SIG-M5 treated with dmso at 0.1 percent for 504 hours (cell line): Measurements from ENCODE around the gene UNC119B.
"Not testable (repeated sequence)": the region's sequence is repeated elsewhere in the genome, so short reads cannot be mapped to it uniquely, and the experiment has no call there.

Experiments
- DNase-seq: peaks from one replicate; lab custom pipeline; 2025; ENCODE audit not compliant: unreplicated experiment; lab: John Stamatoyannopoulos, UW

UNC119B gene

DNA sequence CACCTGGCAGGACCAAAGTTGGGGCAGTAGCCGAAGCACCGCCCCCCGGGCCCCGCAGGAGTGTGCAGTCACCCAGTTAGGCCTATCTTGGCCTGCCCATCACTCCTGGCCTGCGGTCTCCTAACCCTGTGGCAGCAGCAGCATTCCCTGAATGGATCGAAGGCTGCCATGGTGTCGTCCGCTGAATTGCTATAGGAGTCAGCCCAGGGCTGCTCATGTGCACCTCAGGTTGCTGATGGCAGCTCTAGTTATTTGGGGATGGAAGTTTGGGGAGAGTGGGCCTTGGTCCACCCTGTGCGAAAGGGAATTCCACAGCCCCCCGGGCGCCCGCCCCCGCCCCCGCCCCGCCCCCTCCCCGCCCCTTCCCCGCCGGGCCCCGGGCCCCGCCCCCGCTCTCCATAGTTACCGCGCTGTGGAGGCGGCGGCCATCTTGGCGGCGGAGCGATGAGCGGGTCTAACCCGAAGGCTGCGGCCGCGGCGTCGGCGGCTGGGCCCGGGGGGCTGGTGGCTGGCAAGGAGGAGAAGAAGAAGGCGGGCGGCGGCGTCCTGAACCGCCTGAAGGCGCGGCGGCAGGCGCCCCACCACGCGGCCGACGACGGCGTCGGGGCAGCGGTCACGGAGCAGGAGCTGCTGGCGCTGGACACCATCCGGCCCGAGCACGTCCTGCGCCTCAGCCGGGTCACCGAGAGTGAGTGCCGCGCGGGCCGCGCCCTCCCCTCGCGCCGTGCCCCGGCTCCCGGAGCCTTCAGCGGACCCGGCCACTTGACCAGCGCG lies at the start of gene UNC119B:
Gene UNC119B (plus strand): TSS at position 428 of the 774 bp plus-strand sequence. CDS start 17 bp downstream, at position 445.
- peak; percentile 43 for DNase-seq

DNA sequence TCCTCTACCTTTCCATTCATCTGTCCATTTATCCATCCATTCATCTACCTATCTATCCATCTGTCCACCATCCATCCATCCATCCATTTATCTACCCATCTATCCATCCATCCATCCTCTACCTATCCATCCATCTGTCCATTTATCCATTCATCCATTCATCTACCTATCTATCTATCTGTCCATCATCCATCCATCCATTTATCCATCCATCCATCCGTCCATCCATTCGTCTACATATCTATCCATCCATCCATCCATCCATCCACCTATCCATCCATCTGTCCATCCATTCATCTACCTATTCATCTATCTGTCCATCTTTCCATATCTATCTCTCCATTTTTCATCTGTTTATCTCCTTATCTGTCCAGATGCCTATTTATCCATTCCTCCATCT lies 48.8 kb upstream of the UNC119B start:
- no peak for DNase-seq

DNA sequence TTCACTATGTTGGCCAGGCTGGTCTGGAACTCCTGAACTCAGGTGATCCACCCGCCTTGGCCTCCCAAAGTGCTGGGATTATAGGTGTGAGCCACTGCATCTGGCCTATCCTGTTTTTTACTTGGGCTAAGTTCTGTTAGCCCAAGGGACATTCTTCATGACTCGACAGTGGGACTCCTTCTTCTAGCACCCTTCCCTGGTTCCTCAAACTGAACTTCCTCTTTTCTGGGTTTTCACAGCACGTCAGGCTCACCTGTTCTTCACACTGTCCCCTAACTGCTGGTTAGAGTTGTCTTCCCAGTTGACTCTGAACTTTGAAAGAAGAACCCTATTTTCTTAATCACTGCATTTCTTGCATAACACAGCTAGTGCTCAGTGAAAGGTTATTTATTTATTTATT lies 47.4 kb upstream of the UNC119B start:
- peak; percentile 74 for DNase-seq

DNA sequence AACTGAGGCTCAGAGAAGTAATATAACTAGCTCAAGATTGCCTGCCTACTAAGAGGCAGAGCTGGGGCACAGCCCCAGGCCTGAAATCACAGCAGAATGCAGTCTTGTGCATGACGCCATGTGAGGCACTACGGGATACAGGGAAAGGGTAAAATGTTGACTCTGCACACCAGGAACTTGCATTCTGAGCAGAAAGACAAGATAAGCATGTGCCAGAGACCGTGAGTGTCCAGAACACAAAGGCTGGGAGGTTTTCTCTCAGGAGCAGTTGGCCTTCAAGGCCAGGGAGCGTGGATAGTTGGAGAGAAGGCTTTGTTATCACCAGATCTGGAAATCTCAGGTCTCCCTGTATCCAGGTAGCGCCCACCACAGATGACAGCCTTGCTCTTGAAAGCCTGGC lies 46.5 kb upstream of the UNC119B start:
- no peak for DNase-seq

DNA sequence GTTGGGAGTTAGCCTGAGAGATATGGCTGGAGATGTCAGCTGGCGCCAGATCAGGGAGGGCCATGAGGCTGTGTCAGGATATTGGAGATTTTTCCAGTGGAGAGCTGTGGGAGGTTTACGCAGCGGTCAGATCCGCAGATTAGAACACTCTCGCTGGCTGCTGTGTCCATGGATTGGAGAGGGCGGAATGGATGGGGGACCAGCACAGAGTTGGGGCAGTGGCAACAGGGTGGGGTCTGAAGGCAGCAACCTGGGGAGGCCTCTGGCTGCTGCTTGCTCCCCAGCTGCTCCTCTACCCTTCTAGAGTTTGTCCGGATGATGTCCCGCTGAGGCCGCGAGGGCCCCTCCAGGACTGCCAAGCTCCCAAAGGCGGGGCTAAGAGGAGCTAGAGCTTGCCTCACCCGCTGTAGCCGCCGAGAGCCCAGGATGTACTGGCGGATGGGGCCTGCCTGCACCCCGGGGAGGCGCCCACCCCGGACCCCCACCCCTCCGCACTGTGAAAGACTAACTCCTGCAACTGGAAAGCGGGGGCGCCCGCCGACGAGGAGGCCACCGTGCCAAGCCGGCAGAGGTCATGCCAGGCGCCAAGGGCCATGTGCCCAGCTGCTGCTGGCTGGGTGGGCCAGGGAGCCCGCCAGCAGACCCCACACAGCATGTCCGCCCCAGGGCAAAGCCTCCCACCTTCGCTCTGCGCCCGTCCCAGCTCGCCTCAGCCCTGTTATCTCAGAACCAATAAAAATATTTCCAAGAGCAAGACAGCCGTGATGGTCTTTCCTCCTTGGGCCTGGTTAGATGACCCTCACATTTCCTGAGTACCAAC lies 43.5 kb upstream of the UNC119B start:
- DNase-seq: no peak

DNA sequence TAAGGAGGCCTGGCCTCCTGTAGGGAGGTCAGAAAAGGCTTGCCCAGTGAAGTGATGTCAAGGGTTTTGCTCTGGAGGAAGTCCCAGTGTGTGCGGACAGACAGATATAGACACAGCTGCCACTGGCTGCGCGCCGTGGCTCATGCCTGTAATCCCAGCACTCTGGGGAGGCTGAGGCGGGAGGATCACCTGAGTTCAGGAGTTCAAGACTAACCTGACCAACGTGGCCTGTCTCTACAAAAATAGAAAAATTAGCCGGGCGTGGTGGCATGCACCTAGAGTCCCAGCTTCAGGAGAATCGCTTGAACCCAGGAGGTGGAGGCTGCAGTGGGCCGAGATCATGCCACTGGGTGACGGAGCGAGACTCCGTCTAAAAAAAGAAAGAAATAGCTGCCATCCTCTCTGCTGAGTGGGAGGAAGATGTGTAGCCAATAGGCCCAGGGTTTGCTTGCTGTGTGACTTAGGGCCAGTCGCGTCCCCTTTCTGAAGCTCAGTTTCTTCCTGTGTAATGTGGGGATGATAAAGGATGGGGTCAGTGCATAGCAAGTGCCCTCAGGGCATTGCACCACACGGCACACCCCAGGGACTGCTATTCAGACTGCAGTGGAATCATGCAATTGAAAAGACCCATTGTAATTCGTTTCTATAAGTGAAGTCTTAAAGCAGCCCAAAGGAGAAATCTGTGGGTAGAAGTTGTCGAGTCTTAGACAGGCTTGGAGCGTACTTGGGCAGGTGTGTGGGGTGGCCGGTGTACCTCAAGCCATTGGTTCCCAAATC lies 42.0 kb upstream of the UNC119B start:
- no peak for DNase-seq

DNA sequence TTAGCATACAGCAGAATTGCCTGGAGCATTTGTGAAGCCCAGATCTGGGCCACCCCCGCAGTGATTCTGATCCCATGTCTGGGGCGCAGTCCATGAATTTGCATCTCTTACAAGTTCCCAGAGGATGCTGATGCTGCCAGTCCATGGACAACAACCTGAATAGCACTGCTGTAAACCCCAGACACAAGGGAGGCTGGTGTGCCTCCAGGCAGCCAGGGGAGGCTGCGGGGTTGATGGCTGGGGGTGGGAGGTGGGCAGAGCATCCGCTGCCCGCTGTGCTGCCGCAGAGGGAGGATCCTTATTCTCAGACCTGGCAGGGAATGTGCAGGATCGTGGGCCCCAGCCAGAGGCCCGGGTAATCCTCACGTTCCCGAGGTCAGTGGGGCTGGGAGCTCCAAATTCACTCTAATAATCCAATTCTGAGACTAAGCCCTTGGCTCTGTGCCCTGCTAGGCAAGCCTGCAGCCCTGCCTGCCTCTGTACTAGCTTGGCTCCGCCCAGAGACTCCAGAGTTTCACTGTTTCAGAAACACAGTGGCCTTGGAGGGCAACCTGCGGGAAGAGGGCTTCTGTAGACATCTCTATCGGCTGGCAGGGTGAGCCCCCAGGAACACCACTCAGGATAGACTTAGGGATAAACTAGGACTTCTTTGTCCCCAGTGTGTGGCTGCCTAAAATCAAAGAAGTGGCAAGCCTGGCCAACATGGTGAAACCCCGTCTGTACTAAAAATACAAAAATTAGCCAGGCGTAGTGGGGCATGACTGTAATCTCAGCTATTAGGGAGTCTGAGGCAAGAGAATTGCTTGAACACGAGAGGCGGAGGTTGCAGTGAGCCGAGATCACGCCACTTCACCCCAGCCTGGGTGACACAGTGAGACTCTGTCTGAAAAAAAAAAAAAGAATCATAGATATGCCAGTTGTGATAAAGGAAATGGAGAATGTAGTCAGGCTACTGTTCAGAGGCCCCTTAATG lies 41.1 kb upstream of the UNC119B start:
- no peak for DNase-seq

DNA sequence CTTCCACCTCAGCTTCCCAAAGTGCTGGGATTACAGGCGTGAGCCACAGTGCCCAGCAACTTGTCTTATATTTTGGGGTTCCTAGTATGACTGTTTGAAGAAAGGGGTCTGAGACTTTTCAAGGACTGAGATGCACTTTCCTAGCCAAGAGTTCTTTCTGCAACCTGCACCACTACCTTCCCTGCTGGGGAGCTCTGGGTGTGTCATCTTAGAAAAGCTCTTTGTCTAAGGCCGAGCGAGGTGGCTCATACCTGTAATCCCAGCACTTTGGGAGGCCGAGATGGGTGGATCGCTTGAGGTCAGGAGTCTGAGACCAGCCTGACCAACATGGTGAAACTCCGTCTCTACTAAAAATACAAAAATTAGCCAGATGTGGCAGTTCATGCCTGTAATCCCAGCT lies 40.0 kb upstream of the UNC119B start:
- DNase-seq: not testable (repeated sequence)

DNA sequence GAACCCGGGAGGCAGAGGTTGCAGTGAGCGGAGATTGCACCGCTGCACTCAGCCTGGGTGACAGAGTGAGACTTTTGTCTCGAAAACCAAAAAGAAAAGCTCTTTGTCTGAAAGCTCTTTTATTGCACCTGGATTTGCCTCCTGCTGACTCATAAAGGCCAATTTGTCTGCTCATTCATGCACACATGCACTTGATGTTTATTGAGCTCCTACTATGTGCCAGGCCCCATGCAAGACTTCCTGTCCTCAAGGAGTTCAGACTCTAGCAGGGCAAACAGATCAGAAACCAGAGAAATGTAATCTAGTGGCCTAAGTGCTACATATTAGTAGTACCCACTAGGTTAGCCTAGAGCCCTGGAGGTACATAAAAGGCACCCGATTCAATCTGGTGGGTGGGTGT lies 39.6 kb upstream of the UNC119B start:
- DNase-seq: no peak

DNA sequence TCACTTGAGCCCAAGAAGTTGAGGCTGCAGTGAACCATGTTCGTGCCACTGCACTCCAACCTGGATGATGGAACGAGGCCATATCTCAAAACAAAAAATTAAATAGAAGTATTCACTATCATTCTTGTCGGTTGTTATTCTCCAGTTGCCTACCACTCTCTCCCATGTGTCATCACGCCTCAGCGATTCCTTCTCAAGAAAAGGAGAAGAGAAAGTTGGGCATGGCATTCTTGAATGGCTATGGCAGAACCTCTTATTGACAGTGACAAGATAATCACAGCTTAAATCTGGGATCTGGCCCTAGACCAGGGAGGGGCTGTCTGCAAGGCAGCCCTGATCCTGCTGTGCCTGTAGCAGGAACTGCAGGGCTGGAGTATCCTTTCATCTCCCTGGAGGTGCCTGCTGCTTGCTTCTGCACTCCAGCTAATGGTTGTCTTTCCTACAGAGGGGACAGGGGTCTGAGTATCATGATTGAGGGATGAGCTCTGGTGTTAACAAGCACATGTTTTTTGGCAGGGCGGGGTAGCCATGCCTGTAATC lies 36.1 kb upstream of the UNC119B start:
- DNase-seq: peak; percentile 49

DNA sequence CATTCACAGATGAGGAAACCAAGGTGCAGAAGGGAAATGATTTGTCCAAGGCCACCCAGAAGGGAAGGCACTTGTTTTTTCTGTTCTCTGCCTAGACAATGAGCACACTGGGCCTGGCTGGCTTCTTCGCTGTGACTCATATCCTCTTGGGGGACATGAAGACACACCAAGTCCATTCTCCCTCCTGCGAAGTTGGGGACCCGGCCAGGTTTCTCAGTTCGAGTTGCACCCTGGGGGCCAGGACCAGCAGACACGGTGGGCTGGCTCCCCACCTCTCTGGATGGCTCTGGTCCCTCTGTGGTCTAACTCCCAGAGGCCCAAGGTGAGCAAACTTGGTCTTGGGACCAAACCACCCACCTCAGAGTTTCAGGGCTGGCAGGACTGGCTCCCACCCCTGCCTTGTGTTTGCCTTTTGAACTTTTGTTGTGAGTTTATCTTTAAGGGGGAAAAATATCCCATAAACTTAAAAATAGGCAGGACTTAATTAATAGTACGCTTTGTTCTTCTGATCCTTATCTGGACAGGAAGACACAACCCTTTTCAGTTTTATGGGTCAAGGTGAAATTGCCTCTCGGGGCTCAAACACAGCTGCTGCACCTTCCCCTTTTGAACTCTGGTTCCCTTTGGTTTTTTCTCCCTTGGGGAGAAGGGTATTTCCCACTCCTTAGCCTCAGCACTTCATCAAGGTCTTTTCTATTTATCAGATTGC lies 32.3 kb upstream of the UNC119B start:
- peak; percentile 70 for DNase-seq

DNA sequence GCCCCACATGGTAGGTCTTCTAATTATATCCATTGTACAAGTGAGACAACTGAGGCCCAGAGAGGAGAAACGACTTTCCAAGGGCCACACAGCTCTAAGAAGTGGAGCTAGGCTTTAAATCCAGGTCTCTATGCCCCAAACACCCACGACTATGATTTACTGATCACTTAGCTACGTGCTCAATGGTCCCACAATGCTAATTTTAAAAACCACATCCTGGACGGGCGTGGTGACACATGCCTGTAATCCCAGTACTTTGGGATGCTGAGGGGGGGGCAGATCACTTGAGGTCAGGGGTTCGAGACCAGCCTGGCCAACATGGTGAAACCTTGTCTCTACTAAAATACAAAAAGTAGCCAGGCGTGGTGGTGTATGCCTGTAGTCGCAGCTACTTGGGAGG lies 31.7 kb upstream of the UNC119B start:
- DNase-seq: no peak

DNA sequence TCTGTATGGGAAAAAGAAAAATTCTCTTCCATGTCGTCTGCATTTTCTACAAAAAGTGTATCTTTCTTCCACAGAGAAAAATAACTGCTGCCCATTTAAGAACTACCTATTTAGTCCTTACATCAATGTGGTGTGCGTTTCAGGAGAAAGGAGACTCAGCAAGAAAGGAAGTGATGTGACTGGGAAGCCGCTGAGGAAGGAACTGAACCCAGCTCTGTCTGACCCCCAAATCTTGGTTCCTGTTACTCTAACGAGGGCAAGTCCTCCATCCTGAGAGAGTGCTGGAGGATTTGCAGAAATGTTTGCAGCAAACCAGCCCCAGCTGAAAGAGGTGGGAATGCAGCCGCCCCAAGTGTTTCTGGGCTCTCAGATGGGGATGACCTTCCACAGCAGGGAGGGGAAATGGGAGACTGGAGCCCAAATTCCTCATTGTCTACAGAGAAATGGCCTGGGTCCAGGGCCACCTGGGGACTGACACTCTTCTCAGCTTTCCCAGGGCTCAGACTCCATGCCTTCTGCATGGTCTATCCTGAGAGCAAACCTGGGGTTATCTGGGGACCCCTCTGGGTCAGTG lies 30.0 kb upstream of the UNC119B start:
- peak; percentile 22 for DNase-seq

DNA sequence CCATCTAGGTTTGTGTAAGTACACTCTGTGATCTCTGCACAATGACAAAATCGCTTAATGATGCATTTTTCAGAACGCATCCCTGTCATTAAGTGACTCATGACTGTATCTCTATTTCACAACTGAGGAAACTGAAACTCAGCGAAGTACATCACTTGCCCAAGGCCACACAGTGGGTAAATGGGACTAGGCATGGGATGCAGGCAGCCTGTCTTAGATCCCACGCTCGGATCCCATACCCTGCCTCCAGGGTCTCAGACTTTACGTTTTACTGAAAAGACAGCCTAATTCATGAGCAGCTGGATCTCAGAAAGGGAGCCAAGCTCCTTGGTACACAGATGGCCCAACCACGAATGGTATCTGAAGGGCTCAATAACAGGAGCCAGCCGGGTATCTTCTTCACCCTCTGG lies 25.7 kb upstream of the UNC119B start:
- DNase-seq: peak; percentile 85

DNA sequence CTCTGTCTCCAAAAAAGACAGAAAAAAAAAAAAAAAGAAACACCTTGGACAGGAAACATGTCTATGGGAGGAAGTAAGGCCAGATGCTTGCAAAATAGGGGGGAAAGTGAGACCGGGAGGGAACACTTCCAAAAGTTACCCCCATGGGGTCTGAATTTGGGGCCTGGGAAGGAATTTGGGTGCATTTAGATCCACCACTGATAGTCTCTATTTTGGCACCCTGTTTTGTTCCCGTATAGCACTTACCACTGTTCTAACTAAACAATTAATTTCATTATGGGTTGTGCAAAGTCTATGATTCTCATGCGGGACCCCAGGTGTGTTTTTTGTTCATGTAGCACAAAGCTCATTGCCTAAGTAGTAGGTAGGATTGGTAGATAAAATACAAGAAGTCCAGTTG lies 24.7 kb upstream of the UNC119B start:
- DNase-seq: no peak

DNA sequence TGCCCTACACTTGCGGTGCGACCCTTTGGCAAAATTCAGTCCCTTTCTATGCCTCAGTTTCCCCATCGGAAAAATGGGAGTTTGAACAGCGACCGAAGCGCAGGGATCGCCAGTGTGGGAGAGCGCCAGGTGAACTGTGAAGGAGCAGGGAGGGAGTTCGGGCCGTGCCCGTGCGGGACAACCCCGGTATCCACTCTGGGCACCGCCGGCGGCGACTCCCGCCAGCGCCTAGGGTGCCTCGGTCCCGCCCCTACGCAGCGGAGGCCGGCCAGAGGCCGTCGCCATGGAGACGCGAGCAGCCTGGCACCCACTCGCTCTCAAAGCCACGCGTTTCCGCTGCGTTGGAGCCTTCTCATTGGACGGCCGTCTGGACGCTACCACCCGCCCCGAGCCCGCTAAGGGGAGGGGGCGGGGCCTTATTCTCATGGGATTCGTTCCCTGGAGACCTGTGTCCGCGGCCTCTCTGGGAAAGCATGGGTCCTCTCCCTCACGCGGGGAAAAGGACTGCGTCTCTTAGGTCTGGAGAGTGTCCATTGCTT lies 24.0 kb upstream of the UNC119B start:
- peak; percentile 97 for DNase-seq

DNA sequence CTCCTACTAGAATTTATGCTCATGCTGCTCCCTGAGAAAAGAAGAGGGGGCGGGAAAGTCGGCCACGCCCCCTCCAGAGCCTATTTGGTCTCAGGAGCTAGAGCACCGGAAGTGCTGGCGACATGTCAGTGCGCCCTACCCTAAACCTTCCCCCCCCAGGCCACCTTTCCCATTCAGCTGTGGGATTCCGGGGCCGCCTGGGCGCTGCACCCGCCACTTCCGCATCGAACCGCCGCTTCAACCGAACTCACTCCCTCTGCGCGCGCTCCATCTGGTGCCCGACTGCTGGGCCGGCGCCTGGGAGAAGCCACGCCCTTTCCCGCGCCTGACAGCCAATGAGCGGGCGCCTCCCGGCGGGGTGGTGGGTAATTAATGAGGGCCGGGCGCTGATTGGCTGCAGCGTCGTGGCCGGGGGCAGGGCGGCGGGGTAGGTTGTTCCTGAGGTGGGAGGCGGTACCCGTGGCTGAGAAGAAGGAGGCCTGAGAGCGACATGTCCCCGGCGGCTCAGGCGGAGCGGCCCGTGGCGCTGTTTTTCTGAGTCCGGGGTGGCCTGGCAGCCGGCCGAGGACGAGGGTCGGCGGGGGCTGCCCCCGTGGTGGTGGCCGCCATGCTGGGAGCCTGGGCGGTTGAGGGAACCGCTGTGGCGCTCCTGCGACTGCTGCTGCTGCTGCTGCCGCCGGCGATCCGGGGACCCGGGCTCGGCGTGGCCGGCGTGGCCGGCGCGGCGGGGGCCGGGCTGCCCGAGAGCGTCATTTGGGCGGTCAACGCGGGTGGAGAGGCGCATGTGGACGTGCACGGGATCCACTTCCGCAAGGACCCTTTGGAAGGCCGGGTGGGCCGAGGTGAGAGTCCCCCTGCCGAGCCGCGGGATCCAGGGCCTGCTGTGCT lies 23.3 kb upstream of the UNC119B start, which contains the start of gene MLEC:
Gene MLEC (plus strand): TSS at position 460 of the 888 bp plus-strand sequence. CDS start 148 bp downstream, at position 608.
- DNase-seq: peak; percentile 99
